HepG2 (cell line): ENCODE results near the gene AFF4. TPM values are rescaled to one million over a fixed set of nuclear protein-coding genes. Genes with fewer than 3 reads are reported as not detected.

ENCODE experiments used
- AHDC1 ChIP-seq: sonication (generic); formaldehyde crosslinking; IDR thresholded peaks from 2 replicates; pipeline ENCODE4 v1.5.1; 2020; ENCODE audit warnings: mild to moderate bottlenecking, missing genetic modification reagents, borderline replicate concordance
- ARID3A ChIP-seq: IDR thresholded peaks from 2 replicates; pipeline ENCODE4 v1.6.1; 2012; ENCODE audit warnings: low read depth, low read length, improper control_type of control experiment
- ARNT ChIP-seq: fragments of 450-650 bp; IDR thresholded peaks from 2 replicates; pipeline ENCODE4 v1.6.1; 2017
- ATF2 ChIP-seq: sonication (generic); formaldehyde crosslinking; IDR thresholded peaks from 2 replicates; pipeline ENCODE4 v1.4.0; 2020; ENCODE audit warnings: missing genetic modification reagents
- CEBPG ChIP-seq: IDR thresholded peaks from 2 replicates; pipeline ENCODE4 v1.6.1; 2016
- FLYWCH1 ChIP-seq: sonication (generic); formaldehyde crosslinking; IDR thresholded peaks from 2 replicates; pipeline ENCODE4 v1.8.1; 2023; ENCODE audit warnings: mild to moderate bottlenecking, missing genetic modification reagents
- FOXP1 ChIP-seq, 2 experiments: fragments of 450-650 bp in 1 of 2; IDR thresholded peaks; 2 replicates each; pipeline ENCODE4 v1.6.1; 2017 to 2018; ENCODE audit warnings: antibody characterized with exemption in 1 of 2
- KDM5B ChIP-seq: sonication (generic); formaldehyde crosslinking; IDR thresholded peaks from 2 replicates; pipeline ENCODE4 v1.4.0; 2020; ENCODE audit warnings: missing genetic modification reagents, mild to moderate bottlenecking, borderline replicate concordance
- KDM6A ChIP-seq: IDR thresholded peaks from 2 replicates; pipeline ENCODE4 v1.6.1; 2016; ENCODE audit warnings: low read depth
- KLF9 ChIP-seq: IDR thresholded peaks from 2 replicates; pipeline ENCODE4 v1.6.1; 2016; ENCODE audit warnings: low read depth
- NCOA2 ChIP-seq: sonication (generic); formaldehyde crosslinking; IDR thresholded peaks from 2 replicates; pipeline ENCODE4 v1.8.0; 2022; ENCODE audit warnings: inconsistent platforms
- NCOR1 ChIP-seq: fragments of 200-600 bp; sonication (generic); IDR thresholded peaks from 2 replicates; pipeline ENCODE4 v1.7.0; 2017; ENCODE audit warnings: antibody characterized with exemption, low read length, borderline replicate concordance
- RXRB ChIP-seq: IDR thresholded peaks from 2 replicates; pipeline ENCODE4 v1.6.1; 2016; ENCODE audit warnings: borderline replicate concordance, missing genetic modification reagents, missing compliant biosample characterization
- SOX6 ChIP-seq, 2 experiments: fragments of 450-650 bp in 1 of 2; sonication (generic) in 1 of 2; formaldehyde crosslinking in 1 of 2; IDR thresholded peaks; 2 replicates each; pipeline versions ENCODE4 v1.4.0 to v1.6.1; 2017 to 2020; ENCODE audit warnings: antibody characterized with exemption in 1 of 2, mild to moderate bottlenecking in 1 of 2, missing genetic modification reagents in 1 of 2
- TBP ChIP-seq: sonication (generic); formaldehyde crosslinking; IDR thresholded peaks from 2 replicates; pipeline ENCODE4 v1.5.0; 2020; ENCODE audit warnings: missing genetic modification reagents
- TEAD3 ChIP-seq: optimal IDR thresholded peaks from 2 replicates; pipeline ENCODE3; 2016; ENCODE audit warnings: borderline replicate concordance
- TOPORS ChIP-seq: sonication (generic); formaldehyde crosslinking; IDR thresholded peaks from 2 replicates; pipeline ENCODE4 v1.8.0; 2023; ENCODE audit warnings: mild to moderate bottlenecking, missing genetic modification reagents
- ZMYM4 ChIP-seq: sonication (generic); formaldehyde crosslinking; IDR thresholded peaks from 2 replicates; pipeline ENCODE4 v1.8.1; 2023; ENCODE audit warnings: mild to moderate bottlenecking, missing genetic modification reagents
- ZNF280D ChIP-seq: sonication (generic); formaldehyde crosslinking; IDR thresholded peaks from 2 replicates; pipeline ENCODE4 v1.5.1; 2020; ENCODE audit warnings: mild to moderate bottlenecking, missing genetic modification reagents
- ZNF557 ChIP-seq: sonication (generic); formaldehyde crosslinking; IDR thresholded peaks from 2 replicates; pipeline ENCODE4 v1.4.0; 2020; ENCODE audit warnings: missing genetic modification reagents
- polyA plus RNA-seq, 8 experiments: library from polyadenylated mRNA; depleted of rRNA in 3 of 8; stranded (reverse) in 7 of 8; unstranded in 1 of 8; fragments of >200 nt; fragmentation: Illumina TruSeq in 4 of 8; extraction: Trizol in 4 of 8; gene quantifications; 2 replicates each; pipeline versions ENCODE4 v1.2.1 to v1.2.3, GENCODE V29; 2011 to 2016; ENCODE audit warnings: low read depth in 4 of 8, missing spikeins in 1 of 8, mixed read lengths in 1 of 8; ENCODE audit not compliant: insufficient read depth in 1 of 8
- total RNA-seq, 5 experiments: library from RNA; depleted of rRNA; stranded (reverse); fragments of >200 nt; fragmentation: Illumina TruSeq; extraction: Trizol; gene quantifications; 2 replicates each; pipeline ENCODE4 v1.2.3, GENCODE V29; 2016; ENCODE audit warnings: low read depth in 1 of 5

Gene AFF4
- total and polyA plus RNA-seq, 2 of the 13 experiments (the other 11 are each of a cell fraction or from before 2014, with no cell fraction given) = 22.1 to 25.5 TPM

- peak; percentile 70; the same call in 1 of the 2 replicates for TF ChIP-seq AHDC1 (CRISPR knock-in tag)
- TF ChIP-seq CEBPG = 0 out of 2 replicates have a peak, but pooled peaks have one; percentile 33
- TF ChIP-seq KDM6A = peak; percentile 40; the same call in 1 of the 2 replicates
- TF ChIP-seq ZMYM4 = no peak
- 0 out of 2 replicates have a peak, but pooled peaks have one; percentile 22 for TF ChIP-seq ARID3A
- peak; percentile 61 for TF ChIP-seq NCOR1
- peak; percentile 38; the same call in 1 of the 2 replicates for TF ChIP-seq RXRB (CRISPR knock-in tag)
- TF ChIP-seq TEAD3 = peak; percentile 95
- TF ChIP-seq TBP (CRISPR knock-in tag) = no peak
- TF ChIP-seq SOX6 (IDR thresholded peaks at IDR 0.05) = no peak
- no peak; the same call in 1 of the 2 replicates for TF ChIP-seq SOX6 (CRISPR knock-in tag; IDR thresholded peaks at IDR 0.05)
- peak; percentile 28; the same call in 1 of the 2 replicates for TF ChIP-seq ZNF280D (CRISPR knock-in tag)
- no peak for TF ChIP-seq KLF9 (CRISPR knock-in tag)
- TF ChIP-seq ARNT = no peak
- TF ChIP-seq FLYWCH1 = no peak
- peak; percentile 85 for TF ChIP-seq ATF2 (CRISPR knock-in tag)
- TF ChIP-seq NCOA2 = peak; percentile 56
- no peak for TF ChIP-seq KDM5B (CRISPR knock-in tag)
- TF ChIP-seq FOXP1 (IDR thresholded peaks at IDR 0.05) = no peak
- peak; percentile 32; the same call in 1 of the 2 replicates for TF ChIP-seq FOXP1 (CRISPR knock-in tag; IDR thresholded peaks at IDR 0.05)
- no peak for TF ChIP-seq ZNF557 (CRISPR knock-in tag)
- TF ChIP-seq TOPORS (CRISPR knock-in tag) = no peak
Measured at GRCh38 chr5:133006653-133007052, 43.2 kb upstream of the AFF4 start (continued).
